Measurements from ENCODE around the gene UFD1. TPM values are rescaled to one million over a fixed set of nuclear protein-coding genes. Genes with fewer than 3 reads are reported as not detected.

The UFD1 gene
- total and polyA plus RNA-seq, 8 donors = 3.8 to 86.6 (median 51.3) TPM

DNA sequence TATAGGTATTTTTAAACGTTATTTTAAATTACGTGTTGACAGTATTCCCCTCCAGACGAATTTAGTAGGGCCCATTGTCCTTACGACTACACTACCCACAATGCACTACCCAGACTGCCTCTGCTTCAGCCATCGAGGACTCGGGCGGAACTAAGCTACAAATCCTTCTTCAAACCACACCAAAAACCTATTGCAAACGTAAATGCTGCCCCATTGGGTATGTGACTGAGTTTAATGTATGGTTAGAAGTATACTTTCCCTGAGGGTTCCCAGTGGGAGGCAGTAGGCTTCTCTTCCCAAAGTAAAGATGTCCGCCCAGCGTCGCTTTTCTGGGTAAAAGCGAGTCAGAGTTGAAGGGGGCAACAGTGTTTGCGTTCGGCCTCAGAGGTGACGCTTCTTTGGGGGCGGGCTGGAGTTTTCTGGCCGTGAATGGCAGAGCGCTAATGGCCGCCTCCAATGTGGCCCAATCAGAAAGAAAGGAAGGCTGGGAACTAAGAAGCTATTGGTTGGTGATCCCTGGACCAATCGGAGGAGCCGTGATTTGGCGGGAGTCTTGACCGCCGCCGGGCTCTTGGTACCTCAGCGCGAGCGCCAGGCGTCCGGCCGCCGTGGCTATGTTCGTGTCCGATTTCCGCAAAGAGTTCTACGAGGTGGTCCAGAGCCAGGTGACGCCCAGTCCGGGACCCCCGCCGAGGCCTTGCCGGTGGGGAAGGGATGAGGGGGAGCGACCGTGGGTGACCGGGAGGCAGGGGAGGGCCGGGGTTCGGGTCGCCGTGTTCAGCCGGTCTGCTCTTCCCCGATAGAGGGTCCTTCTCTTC lies 571 bp upstream of the UFD1 start, which contains the start of gene CDC45:
Gene CDC45 (plus strand): TSS at position 566 of the 818 bp plus-strand sequence. CDS start 49 bp downstream, at position 615.
- WGBS, 5 donors = 0 to 1% (median 1%) methylated on average over 41 to 50 of the region's 50 CpGs
- peak within 1 kb of the TSS; percentile 91 to 98 (median 95) for H3K27ac ChIP-seq
- H3K9me3 ChIP-seq = no peaks in the 10 kb centered on the region
- DNase-seq = peak; percentile 95 to 99
- intact Hi-C loops (cut with DNase I; ENCODE audit: low total_unique reads) = loop anchor here (5.0 kb wide), 1 partner anchor 47 kb away; the partner anchor contains the start of genes HIRA and MRPL40
- peak within 1 kb of the TSS; percentile 66 to 97 (median 84) for H3K4me3 ChIP-seq
- TF ChIP-seq, protein P1, sequence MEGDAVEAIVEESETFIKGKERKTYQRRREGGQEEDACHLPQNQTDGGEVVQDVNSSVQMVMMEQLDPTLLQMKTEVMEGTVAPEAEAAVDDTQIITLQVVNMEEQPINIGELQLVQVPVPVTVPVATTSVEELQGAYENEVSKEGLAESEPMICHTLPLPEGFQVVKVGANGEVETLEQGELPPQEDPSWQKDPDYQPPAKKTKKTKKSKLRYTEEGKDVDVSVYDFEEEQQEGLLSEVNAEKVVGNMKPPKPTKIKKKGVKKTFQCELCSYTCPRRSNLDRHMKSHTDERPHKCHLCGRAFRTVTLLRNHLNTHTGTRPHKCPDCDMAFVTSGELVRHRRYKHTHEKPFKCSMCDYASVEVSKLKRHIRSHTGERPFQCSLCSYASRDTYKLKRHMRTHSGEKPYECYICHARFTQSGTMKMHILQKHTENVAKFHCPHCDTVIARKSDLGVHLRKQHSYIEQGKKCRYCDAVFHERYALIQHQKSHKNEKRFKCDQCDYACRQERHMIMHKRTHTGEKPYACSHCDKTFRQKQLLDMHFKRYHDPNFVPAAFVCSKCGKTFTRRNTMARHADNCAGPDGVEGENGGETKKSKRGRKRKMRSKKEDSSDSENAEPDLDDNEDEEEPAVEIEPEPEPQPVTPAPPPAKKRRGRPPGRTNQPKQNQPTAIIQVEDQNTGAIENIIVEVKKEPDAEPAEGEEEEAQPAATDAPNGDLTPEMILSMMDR (IDR thresholded peaks at IDR 0.05) = peak in 1 of 7 experiments; percentile 13
- TF ChIP-seq POLR2AphosphoS5 (IDR thresholded peaks at IDR 0.05) = peak in 2 of 3 donors; percentile 1 to 17
- TF ChIP-seq EP300 (IDR thresholded peaks at IDR 0.05) = no peak
- H3K27me3 ChIP-seq = no peaks in the 10 kb centered on the region
- peaks cover 4 to 15% (median 9%) of the 10 kb centered on the region in 4 donors for H3K36me3 ChIP-seq
- H3K4me1 ChIP-seq = peaks cover 12 to 45% (median 33%) of the 10 kb centered on the region in 4 donors

- Histone ChIP-seq H3K4me3 (peak overlapping the region; percentile 66 to 97 (median 84)), H3K4me1 (peaks cover 12 to 45% (median 33%) of the 10 kb centered on the region in 4 donors), H3K9me3 (no peaks in the 10 kb centered on the region), H3K36me3 (peaks cover 16 to 28% (median 22%) of the 10 kb centered on the region in 4 donors), H3K27me3 (no peaks in the 10 kb centered on the region), H3K27ac (peak overlapping the region; percentile 91 to 98 (median 95))
- no peak for DNase-seq
- intact Hi-C loops (cut with DNase I; ENCODE audit: low total_unique reads) = loop anchor here (5.0 kb wide), 1 partner anchor 46 kb away; the partner anchor contains the start of genes HIRA and MRPL40
- 1% methylated on average over 26 to 31 of the region's 31 CpGs for WGBS, 5 donors
- TF ChIP-seq POLR2AphosphoS5 (IDR thresholded peaks at IDR 0.05) (no peak), POLR2A (IDR thresholded peaks at IDR 0.05) (no peak), EP300 (IDR thresholded peaks at IDR 0.05) (no peak)
- TF ChIP-seq, protein P1 (IDR thresholded peaks at IDR 0.05) = no peak
Observed at GRCh38 chr22:19478045-19478900, 720 bp downstream of the UFD1 start.

DNA sequence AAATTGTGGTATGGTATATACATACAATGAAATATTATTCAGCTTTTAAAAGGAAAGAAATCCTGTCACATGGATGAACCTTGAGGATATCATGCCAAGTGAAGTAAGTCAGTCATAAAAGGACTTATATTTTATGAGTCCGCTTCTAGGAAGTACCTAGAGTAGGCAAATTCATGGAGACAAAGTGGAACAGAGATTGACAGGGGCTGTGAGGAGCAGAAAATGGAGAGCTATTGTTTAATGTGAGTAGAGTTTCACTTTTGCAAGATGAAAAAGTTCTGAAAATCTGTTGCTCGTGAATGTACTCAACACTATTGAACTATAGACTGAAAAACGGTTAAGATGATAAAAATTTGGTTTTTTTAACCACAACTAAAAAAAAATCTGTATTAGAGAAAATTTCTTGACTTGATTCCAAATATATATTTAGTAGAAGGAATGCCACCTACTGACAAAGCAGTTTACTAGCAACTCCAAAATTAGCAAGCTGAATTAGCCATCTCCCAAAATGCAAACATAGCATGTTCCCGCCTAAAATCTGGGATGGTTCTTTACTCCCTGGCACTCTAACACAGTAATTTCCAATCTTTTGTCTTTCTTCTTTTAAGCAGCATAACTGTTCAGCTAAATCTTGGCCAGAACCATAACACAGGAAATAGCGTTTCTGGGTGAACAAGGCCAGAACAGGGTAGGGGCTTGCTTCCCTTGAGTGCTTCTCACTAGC lies 1.5 kb downstream of the UFD1 start:
- H3K27me3 ChIP-seq = no peaks in the 10 kb centered on the region
- H3K4me3 ChIP-seq = peak overlapping the region; percentile 66 to 97 (median 84)
- peak in 1 of 2 donors; percentile 21 for DNase-seq
- H3K4me1 ChIP-seq = peaks cover 12 to 45% (median 33%) of the 10 kb centered on the region in 4 donors
- peaks cover 22 to 36% (median 30%) of the 10 kb centered on the region in 4 donors for H3K36me3 ChIP-seq
- intact Hi-C loops (cut with DNase I; ENCODE audit: low total_unique reads) = loop anchor here (5.0 kb wide), 1 partner anchor 45 kb away; the partner anchor contains the start of genes HIRA and MRPL40
- H3K9me3 ChIP-seq = no peaks in the 10 kb centered on the region
- no peak for TF ChIP-seq POLR2A (IDR thresholded peaks at IDR 0.05)
- TF ChIP-seq, protein P1 (IDR thresholded peaks at IDR 0.05) = peak in 1 of 7 experiments; percentile 13
- H3K27ac ChIP-seq = peak overlapping the region in 4 of 5 donors; percentile 92 to 98 (median 96)
- WGBS, 5 donors = 17 to 26% (median 20%) methylated on average over 5 of the region's 5 CpGs
